ENCODE data around the gene IDNK. TPM values are rescaled to one million over a fixed set of nuclear protein-coding genes. Genes with fewer than 3 reads are reported as not detected.

IDNK gene
- total RNA-seq, 3 donors from 2014 or later (not counting 1 experiment from before 2014, with no cell fraction given): 12.5 to 13.5 (median 13.0) TPM

DNA sequence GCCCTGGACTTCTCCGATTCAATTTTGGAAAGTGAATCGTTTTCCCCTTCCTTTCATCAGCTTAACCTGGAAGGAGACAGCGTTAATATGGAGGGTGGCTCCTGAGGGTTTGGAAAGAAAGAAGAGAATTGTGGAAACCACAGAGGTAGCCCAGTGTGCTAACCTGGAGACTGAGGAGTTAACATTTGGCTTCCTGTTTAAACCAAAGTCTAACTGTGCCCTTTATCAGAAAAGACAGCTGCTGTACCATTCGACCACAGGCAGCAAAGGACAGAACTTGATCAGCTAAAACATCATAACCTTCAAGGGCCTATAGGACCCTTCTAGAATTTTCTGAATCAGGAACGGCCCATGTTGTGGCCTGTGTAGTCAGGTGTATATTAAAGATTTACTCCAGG is 735 bp downstream of the IDNK start:
- ATAC-seq (peak; percentile 19 to 40 (median 29)), DNase-seq (peak in 1 of 2 donors; percentile 50)
- Histone ChIP-seq H3K27ac (ENCODE audit: low read length) (peak overlapping the region; percentile 81), H3K36me3 (ENCODE audit: control insufficient read depth, insufficient read depth, low read length) (peaks cover 5% of the 10 kb centered on the region), H3K27me3 (ENCODE audit: control insufficient read depth, insufficient read depth, low read length) (no peaks in the 10 kb centered on the region), H3K4me3 (ENCODE audit: low read length) (peak overlapping the region; percentile 72), H3K9me3 (ENCODE audit: control insufficient read depth, insufficient read depth, low read length) (no peaks in the 10 kb centered on the region), H3K4me1 (ENCODE audit: control insufficient read depth, insufficient read depth, low read length) (peaks cover 20% of the 10 kb centered on the region)
- 0% methylated on average over 2 of the region's 5 CpGs for WGBS (ENCODE audit: insufficient coverage)
- TF ChIP-seq, protein P1, sequence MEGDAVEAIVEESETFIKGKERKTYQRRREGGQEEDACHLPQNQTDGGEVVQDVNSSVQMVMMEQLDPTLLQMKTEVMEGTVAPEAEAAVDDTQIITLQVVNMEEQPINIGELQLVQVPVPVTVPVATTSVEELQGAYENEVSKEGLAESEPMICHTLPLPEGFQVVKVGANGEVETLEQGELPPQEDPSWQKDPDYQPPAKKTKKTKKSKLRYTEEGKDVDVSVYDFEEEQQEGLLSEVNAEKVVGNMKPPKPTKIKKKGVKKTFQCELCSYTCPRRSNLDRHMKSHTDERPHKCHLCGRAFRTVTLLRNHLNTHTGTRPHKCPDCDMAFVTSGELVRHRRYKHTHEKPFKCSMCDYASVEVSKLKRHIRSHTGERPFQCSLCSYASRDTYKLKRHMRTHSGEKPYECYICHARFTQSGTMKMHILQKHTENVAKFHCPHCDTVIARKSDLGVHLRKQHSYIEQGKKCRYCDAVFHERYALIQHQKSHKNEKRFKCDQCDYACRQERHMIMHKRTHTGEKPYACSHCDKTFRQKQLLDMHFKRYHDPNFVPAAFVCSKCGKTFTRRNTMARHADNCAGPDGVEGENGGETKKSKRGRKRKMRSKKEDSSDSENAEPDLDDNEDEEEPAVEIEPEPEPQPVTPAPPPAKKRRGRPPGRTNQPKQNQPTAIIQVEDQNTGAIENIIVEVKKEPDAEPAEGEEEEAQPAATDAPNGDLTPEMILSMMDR (IDR thresholded peaks at IDR 0.05): no peak
- peaks cover 0 to 4% of the 10 kb centered on the region in 2 donors for H3K27me3 Mint-ChIP-seq (ENCODE audit: low read depth in 2 of 2)
- H3K9me3 Mint-ChIP-seq: no peaks in the 10 kb centered on the region
- H3K4me3 Mint-ChIP-seq: peak overlapping the region; percentile 97
- peaks cover 24 to 32% of the 10 kb centered on the region in 2 donors for H3K4me1 Mint-ChIP-seq
- intact Hi-C loops (cut with micrococcal nuclease): loop anchor here (1.0 to 5.0 kb wide), 2 partner anchors 85 to 194 kb away; partner anchors contain the start of gene GKAP1
- H3K27ac Mint-ChIP-seq: peak overlapping the region; percentile 90 to 96
- H3K36me3 Mint-ChIP-seq: no peaks in the 10 kb centered on the region

DNA sequence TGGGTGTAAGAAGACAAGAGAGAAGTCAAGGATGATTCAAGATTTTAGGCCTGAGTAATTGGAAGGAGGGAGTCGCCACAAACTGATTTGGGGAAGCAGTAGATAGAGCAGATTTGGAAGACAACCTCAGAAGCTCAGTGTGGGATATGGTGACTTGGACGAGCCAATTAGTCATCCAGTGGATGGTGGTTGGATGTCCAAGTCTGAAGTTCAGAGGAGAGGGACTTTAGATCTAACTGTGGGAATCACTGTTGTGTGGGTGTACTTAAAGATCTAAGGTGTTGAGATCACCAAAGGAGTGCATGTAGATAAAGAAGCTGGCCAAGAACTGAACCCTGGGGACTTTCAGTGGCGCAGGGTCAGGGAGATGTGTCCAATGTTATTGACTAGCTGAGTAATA is 2.2 kb downstream of the IDNK start:
- Mint-ChIP-seq H3K36me3 (no peaks in the 10 kb centered on the region), H3K4me1 (peaks cover 24 to 36% of the 10 kb centered on the region in 2 donors), H3K27ac (peak overlapping the region; percentile 2 to 96), H3K27me3 (ENCODE audit: low read depth in 2 of 2) (peaks cover 0 to 4% of the 10 kb centered on the region in 2 donors), H3K9me3 (no peaks in the 10 kb centered on the region), H3K4me3 (no peak overlapping the region)
- Histone ChIP-seq H3K4me3 (ENCODE audit: low read length) (no peak overlapping the region), H3K27me3 (ENCODE audit: control insufficient read depth, insufficient read depth, low read length) (no peaks in the 10 kb centered on the region), H3K9me3 (ENCODE audit: control insufficient read depth, insufficient read depth, low read length) (no peaks in the 10 kb centered on the region), H3K36me3 (ENCODE audit: control insufficient read depth, insufficient read depth, low read length) (peaks cover 10% of the 10 kb centered on the region), H3K27ac (ENCODE audit: low read length) (no peak overlapping the region), H3K4me1 (ENCODE audit: control insufficient read depth, insufficient read depth, low read length) (peaks cover 20% of the 10 kb centered on the region)
- TF ChIP-seq, protein P1 (IDR thresholded peaks at IDR 0.05): no peak
- no peak for ATAC-seq
- 90% methylated on average over 3 of the region's 3 CpGs for WGBS (ENCODE audit: insufficient coverage)
- intact Hi-C loops (cut with micrococcal nuclease): no loop called here
- DNase-seq: no peak

DNA sequence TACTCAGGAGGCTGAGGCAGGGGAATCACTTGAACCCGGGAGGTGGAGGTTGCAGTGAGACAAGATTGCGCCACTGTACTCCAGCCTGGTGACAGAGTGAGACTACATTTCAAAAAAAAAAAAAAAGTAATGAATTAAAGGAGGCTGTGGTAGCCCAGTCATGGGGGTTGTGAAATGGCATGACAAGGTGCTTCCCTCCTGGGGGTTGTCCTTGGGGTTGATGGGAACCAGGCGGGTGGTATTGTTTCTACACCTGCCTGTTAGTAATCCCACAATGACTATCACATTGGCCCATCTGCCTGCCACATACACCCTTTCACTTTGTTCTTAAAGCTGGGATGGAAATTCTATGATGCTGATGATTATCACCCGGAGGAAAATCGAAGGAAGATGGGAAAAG is 5.6 kb downstream of the IDNK start:
- no peaks in the 10 kb centered on the region for H3K9me3 Mint-ChIP-seq
- TF ChIP-seq, protein P1 (IDR thresholded peaks at IDR 0.05): no peak
- H3K4me1 Mint-ChIP-seq: peaks cover 18 to 22% of the 10 kb centered on the region in 2 donors
- H3K27ac Mint-ChIP-seq: no peak overlapping the region
- DNase-seq (no peak), ATAC-seq (peak in 1 of 3 donors; percentile 56)
- intact Hi-C loops (cut with micrococcal nuclease): no loop called here
- WGBS (ENCODE audit: insufficient coverage): 94% methylated on average over 4 of the region's 5 CpGs
- Histone ChIP-seq H3K27ac (ENCODE audit: low read length) (no peak overlapping the region), H3K4me3 (ENCODE audit: low read length) (no peak overlapping the region), H3K36me3 (ENCODE audit: control insufficient read depth, insufficient read depth, low read length) (peaks cover 10% of the 10 kb centered on the region), H3K4me1 (ENCODE audit: control insufficient read depth, insufficient read depth, low read length) (peaks cover 11% of the 10 kb centered on the region), H3K9me3 (ENCODE audit: control insufficient read depth, insufficient read depth, low read length) (no peaks in the 10 kb centered on the region), H3K27me3 (ENCODE audit: control insufficient read depth, insufficient read depth, low read length) (no peaks in the 10 kb centered on the region)
- H3K36me3 Mint-ChIP-seq: no peaks in the 10 kb centered on the region
- H3K4me3 Mint-ChIP-seq: no peak overlapping the region
- no peaks in the 10 kb centered on the region for H3K27me3 Mint-ChIP-seq (ENCODE audit: low read depth in 2 of 2)
